Stomach (tissue), 9 donors: ENCODE data around the gene SLC13A2. TPM values are rescaled to one million over a fixed set of nuclear protein-coding genes. Genes with fewer than 3 reads are reported as not detected.

Experiments
- DNase-seq, 2 donors: peaks; one replicate each; pipeline versions ENCODE4 v3.0.0 to v3.0.0-alpha.2; 2013 to 2019
- H3K27ac ChIP-seq, 5 donors: fragments of 200-600 bp in 4 of 5; sonication (generic) in 4 of 5; one replicate each; pipeline ENCODE4 v1.5.1; 2013 to 2019; ENCODE audit warnings: mild to moderate bottlenecking in 1 of 5, moderate library complexity in 1 of 5
- H3K27me3 ChIP-seq, 3 donors: fragments of 200-600 bp; sonication (generic); one replicate each; pipeline ENCODE4 v1.5.1; 2017 to 2019; ENCODE audit warnings: mixed run types in 1 of 3
- H3K36me3 ChIP-seq, 4 donors: fragments of 200-600 bp; sonication (generic); 1 replicate in 3 of 4; 2 replicates in 1 of 4; pipeline ENCODE4 v1.5.1; 2016 to 2019
- H3K4me1 ChIP-seq, 4 donors: fragments of 200-600 bp; sonication (generic); one replicate each; pipeline ENCODE4 v1.5.1; 2016 to 2019
- H3K4me3 ChIP-seq, 4 donors: fragments of 200-600 bp; sonication (generic) in 3 of 4; one replicate each; pipeline ENCODE4 v1.5.1; 2016 to 2019; ENCODE audit warnings: mild to moderate bottlenecking in 1 of 4
- H3K9me3 ChIP-seq, 4 donors: fragments of 200-600 bp; sonication (generic); one replicate each; pipeline ENCODE4 v1.5.1; 2016 to 2019
- EP300 ChIP-seq: sonication (generic); formaldehyde crosslinking; IDR thresholded peaks from one replicate; pipeline ENCODE4 v1.6.1; 2017; ENCODE audit warnings: antibody characterized with exemption
- POLR2A ChIP-seq, 4 donors: fragments of 450-650 bp; IDR thresholded peaks; one replicate each; pipeline ENCODE4 v1.6.1; 2016; ENCODE audit warnings: antibody characterized with exemption in 4 of 4, control low read depth in 2 of 4, mild to moderate bottlenecking in 1 of 4, moderate library complexity in 1 of 4
- POLR2AphosphoS5 ChIP-seq, 3 donors: sonication (generic); formaldehyde crosslinking; IDR thresholded peaks; one replicate each; pipeline ENCODE4 v1.6.1; 2016; ENCODE audit warnings: antibody characterized with exemption in 3 of 3
- WGBS, 5 donors: extraction: QIAGEN DNeasy Blood & Tissue Kit in 3 of 5; methylation state at CpG; one replicate each; pipeline versions ENCODE4 v1.1.5 to v1.1.7; 2013 to 2018; 5-methylcytosine and 5-hydroxymethylcytosine counted together
- intact Hi-C: fragments of 100-400 bp; cut with DNase I; formaldehyde crosslinking; loops from one replicate; pipeline ENCODE4 v1.15.1; 2023; ENCODE audit warnings: low total_unique reads
- polyA plus RNA-seq, 3 donors: library from polyadenylated mRNA; stranded (reverse); fragments of 200-250 nt; gene quantifications; one replicate each; pipeline ENCODE4 v1.2.3, GENCODE V29; 2013
- total RNA-seq, 5 donors: library from RNA; depleted of rRNA; stranded (reverse); fragments of >200 nt; gene quantifications; one replicate each; pipeline versions ENCODE4 v1.1.0 to v1.2.3, GENCODE V29; 2014 to 2016
- TF ChIP-seq, protein P1 (sequence below), 7 experiments: fragments of 450-650 bp in 4 of 7; fragments of 200-600 bp in 3 of 7; sonication (generic) in 3 of 7; IDR thresholded peaks; one replicate each; pipeline ENCODE4 v1.5.1; 2016 to 2019; ENCODE audit warnings: antibody characterized with exemption in 7 of 7, control low read depth in 2 of 7, mild to moderate bottlenecking in 1 of 7
- donor health status: healthy with polysubstance abuse.
- donor health status: Bipolar disorder and iron deficiency.
- donor health status: healthy.

The SLC13A2 gene
- total and polyA plus RNA-seq, 8 donors = 0.15 to 3.2 TPM; not detected in 6

DNA sequence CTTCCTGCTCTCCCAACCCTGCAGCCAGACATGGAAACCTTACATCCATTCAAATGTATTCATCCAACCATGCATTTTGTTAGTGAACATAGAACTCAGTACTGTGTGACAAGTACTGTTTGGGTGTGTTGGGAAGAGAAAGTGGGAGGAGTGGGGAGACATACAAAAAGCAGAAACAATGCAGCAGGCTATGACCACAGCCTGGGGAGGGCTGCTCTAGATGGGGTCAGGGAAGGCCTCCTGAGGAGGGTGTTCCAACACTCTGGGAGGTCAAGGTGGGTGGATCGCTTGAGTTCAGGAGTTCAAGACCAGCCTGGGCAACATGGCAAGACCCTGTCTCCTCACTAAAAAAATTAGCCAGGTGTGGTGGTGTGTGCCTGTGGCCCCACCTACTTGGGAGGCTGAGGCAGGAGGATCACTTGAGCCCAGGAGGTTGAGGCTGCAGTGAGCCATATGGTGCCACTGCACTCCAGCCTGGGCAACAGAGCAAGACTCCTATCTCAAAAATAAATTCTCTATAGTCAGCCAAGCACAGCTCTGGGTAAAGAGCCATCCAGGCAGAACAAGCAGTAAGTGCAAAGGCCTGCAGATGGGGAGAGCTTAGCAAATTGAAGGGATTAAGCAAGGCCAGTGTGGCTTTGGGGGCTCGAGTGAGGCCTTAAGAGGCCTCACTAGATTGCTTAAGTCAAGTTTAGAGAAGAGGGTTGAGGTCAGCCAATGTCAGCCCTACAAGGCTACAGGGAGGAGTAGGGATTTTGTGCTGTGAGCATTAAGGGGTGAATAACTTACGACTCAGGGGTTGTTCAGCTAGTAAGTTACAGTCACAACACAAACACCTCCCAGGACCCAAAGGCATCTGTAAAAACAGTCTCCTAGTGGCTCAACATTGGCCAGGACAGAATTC lies 5.5 kb downstream of the SLC13A2 start:
- Histone ChIP-seq H3K27ac (no peak overlapping the region), H3K4me1 (no peaks in the 10 kb centered on the region), H3K36me3 (no peaks in the 10 kb centered on the region), H3K27me3 (peaks cover 0 to 5% (median 0%) of the 10 kb centered on the region in 3 donors), H3K4me3 (no peak overlapping the region), H3K9me3 (no peaks in the 10 kb centered on the region)
- TF ChIP-seq POLR2AphosphoS5 (IDR thresholded peaks at IDR 0.05) (no peak), EP300 (no peak), POLR2A (IDR thresholded peaks at IDR 0.05) (no peak)
- TF ChIP-seq, protein P1, sequence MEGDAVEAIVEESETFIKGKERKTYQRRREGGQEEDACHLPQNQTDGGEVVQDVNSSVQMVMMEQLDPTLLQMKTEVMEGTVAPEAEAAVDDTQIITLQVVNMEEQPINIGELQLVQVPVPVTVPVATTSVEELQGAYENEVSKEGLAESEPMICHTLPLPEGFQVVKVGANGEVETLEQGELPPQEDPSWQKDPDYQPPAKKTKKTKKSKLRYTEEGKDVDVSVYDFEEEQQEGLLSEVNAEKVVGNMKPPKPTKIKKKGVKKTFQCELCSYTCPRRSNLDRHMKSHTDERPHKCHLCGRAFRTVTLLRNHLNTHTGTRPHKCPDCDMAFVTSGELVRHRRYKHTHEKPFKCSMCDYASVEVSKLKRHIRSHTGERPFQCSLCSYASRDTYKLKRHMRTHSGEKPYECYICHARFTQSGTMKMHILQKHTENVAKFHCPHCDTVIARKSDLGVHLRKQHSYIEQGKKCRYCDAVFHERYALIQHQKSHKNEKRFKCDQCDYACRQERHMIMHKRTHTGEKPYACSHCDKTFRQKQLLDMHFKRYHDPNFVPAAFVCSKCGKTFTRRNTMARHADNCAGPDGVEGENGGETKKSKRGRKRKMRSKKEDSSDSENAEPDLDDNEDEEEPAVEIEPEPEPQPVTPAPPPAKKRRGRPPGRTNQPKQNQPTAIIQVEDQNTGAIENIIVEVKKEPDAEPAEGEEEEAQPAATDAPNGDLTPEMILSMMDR (IDR thresholded peaks at IDR 0.05) = no peak
- WGBS, 5 donors = 77 to 84% (median 82%) methylated on average over 3 of the region's 3 CpGs
- DNase-seq = no peak
- intact Hi-C loops = no loop called here

DNA sequence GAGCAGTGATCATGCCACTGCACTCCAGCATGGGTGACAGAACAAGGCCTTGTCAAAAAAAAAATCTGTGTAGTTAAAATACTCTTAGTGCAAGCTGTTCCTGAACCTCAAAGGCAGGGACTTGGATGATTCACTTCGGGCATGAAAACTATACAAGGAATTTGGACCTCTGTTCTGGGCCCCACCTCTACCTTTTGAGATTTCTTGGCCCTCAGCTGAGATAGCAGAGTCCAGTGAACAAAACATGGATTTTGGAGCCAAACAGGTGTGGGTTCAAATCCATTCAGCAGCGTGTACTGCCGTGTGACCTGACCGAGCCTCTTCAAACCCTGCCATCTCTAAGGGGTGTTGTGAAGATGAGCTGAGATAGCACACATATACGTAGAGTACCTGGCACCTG lies 6.8 kb downstream of the SLC13A2 start:
- DNase-seq = no peak
- intact Hi-C loops = no loop called here

DNA sequence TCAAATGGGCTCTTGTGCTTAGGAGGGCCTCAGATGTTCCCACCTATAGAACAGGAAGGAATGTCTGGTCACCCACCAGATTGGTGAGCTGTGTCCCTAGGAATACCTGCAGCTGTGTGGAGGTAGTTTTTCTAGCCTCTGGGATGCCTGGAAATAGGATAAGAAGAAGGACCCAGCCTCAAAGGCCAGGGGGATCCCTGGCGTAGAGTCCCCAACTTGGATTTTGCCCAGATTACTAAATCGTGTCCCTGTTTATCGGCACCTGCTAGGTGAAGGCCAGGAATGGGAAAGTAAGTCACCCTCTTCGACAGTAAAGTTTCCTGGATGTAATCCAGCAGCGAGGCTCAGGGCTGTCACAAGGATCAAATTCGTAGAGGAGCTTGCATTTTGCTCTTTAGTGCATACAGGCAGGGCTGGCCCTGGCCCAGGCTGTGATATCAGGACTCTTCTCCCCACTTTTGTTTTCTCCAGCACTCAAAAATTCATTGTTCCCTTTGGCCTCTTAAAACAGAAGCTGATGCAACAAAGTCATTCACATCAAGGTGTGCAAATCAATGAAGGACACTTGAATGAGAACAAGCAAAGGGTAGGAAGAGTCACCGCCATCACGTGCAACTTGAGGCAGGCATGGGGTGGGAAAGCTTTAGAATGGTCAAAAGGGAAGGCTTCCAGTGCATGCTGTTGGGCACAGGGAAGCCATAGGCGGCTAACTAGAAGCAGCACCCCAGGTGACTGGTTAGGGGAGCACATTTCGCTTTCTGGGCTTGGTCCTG lies 7.5 kb downstream of the SLC13A2 start:
- no peaks in the 10 kb centered on the region for H3K4me1 ChIP-seq
- H3K9me3 ChIP-seq = no peaks in the 10 kb centered on the region
- DNase-seq = no peak
- WGBS, 5 donors = 60 to 71% (median 62%) methylated on average over 9 to 10 of the region's 10 CpGs
- H3K27ac ChIP-seq = no peak overlapping the region
- TF ChIP-seq, protein P1 (IDR thresholded peaks at IDR 0.05) = no peak
- TF ChIP-seq POLR2AphosphoS5 (IDR thresholded peaks at IDR 0.05) = no peak
- intact Hi-C loops = no loop called here
- no peak overlapping the region for H3K4me3 ChIP-seq
- H3K27me3 ChIP-seq = peaks cover 0 to 5% (median 0%) of the 10 kb centered on the region in 3 donors
- H3K36me3 ChIP-seq = no peaks in the 10 kb centered on the region

More for the DNA sequence above, 6.8 kb downstream of the SLC13A2 start:
- Histone ChIP-seq H3K4me3 (no peak overlapping the region), H3K27ac (no peak overlapping the region), H3K4me1 (no peaks in the 10 kb centered on the region), H3K36me3 (no peaks in the 10 kb centered on the region), H3K27me3 (peaks cover 0 to 5% (median 0%) of the 10 kb centered on the region in 3 donors), H3K9me3 (no peaks in the 10 kb centered on the region)
- TF ChIP-seq POLR2AphosphoS5 (IDR thresholded peaks at IDR 0.05) (no peak), EP300 (no peak), POLR2A (IDR thresholded peaks at IDR 0.05) (no peak)
- TF ChIP-seq, protein P1 (IDR thresholded peaks at IDR 0.05) = no peak
- 41 to 68% (median 52%) methylated on average over 5 of the region's 5 CpGs for WGBS, 5 donors

DNA sequence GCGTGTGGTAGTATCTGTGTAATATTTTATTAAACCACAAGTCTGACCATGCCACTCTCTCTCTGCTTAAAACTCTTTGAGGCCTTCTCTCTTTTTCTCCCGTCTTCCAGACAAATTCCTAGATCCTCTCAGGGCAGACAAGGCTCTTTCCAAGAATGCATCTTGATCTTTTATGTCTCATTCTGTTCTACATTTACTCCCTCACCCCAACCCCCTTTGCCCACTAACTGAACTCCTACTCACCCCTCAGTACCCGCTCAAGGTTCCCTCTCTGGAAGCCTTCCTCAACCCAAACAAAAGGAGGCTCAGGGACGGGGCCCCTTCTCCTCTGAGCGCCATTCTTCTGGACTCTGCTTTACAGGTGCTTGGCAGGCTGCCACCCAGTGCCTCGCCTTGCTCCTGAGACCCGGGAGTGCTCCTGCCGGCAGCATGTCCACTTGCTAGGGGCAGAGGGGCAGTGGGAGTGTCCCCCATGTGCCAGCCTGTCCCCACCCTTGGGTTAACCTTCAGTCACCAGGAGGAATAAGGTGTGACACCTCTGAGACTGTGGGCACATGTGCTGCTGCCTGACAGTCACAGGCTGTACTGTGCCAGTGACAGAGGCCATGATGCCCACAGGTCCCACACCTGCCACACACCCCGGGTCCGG lies 9.2 kb downstream of the SLC13A2 start:
- no peaks in the 10 kb centered on the region for H3K9me3 ChIP-seq
- no peaks in the 10 kb centered on the region for H3K36me3 ChIP-seq
- H3K27ac ChIP-seq = no peak overlapping the region
- no peak overlapping the region for H3K4me3 ChIP-seq
- no peaks in the 10 kb centered on the region for H3K4me1 ChIP-seq
- H3K27me3 ChIP-seq = peaks cover 0 to 5% (median 0%) of the 10 kb centered on the region in 3 donors
- intact Hi-C loops = no loop called here
- WGBS, 5 donors = 42 to 69% (median 49%) methylated on average over 8 to 10 of the region's 10 CpGs
- peak; percentile 52 to 59 for DNase-seq
- no peak for TF ChIP-seq POLR2AphosphoS5 (IDR thresholded peaks at IDR 0.05)
- TF ChIP-seq EP300 = no peak
- TF ChIP-seq, protein P1 (IDR thresholded peaks at IDR 0.05) = no peak
- no peak for TF ChIP-seq POLR2A (IDR thresholded peaks at IDR 0.05)
